OCI-LY3 (cell line): ENCODE data around the gene NECAB2.

Experiments used
- H2AFZ ChIP-seq: fragments of 200-600, 300-600 bp; shearing (Covaris generic); 2 replicates; pipeline ENCODE4 v1.6.0; 2014; ENCODE audit warnings: antibody characterized with exemption, low read depth, low read length
- H3K27ac ChIP-seq: fragments of 200-600, 300-600 bp; sonication (generic); 2 replicates; pipeline ENCODE4 v1.5.1; 2014; ENCODE audit warnings: mild to moderate bottlenecking, low read length, moderate library complexity, mixed read lengths
- H3K27me3 ChIP-seq: fragments of 200-600, 300-600 bp; sonication (generic); 2 replicates; pipeline ENCODE4 v1.6.1; 2014; ENCODE audit warnings: low read depth, low read length, mixed read lengths
- H3K36me3 ChIP-seq: fragments of 200-600, 300-600 bp; sonication (generic); replicated peaks from 2 replicates; pipeline ENCODE3; 2014; ENCODE audit warnings: low read depth, low read length, mixed read lengths
- H3K4me1 ChIP-seq: fragments of 300-600, 200-600 bp; sonication (generic); 2 replicates; pipeline ENCODE4 v1.6.1; 2014; ENCODE audit warnings: low read length, mixed read lengths
- H3K4me2 ChIP-seq: fragments of 200-600, 300-600 bp; sonication (generic); 2 replicates; pipeline ENCODE4 v1.6.1; 2014; ENCODE audit warnings: low read length, mixed read lengths
- H3K4me3 ChIP-seq: fragments of 300-600, 200-600 bp; sonication (generic); 2 replicates; pipeline ENCODE4 v1.5.1; 2014; ENCODE audit warnings: antibody characterized with exemption, mild to moderate bottlenecking, low read length, moderate library complexity
- H3K79me2 ChIP-seq: fragments of 300-600, 200-600 bp; shearing (Covaris generic); 2 replicates; pipeline ENCODE4 v1.6.1; 2014; ENCODE audit warnings: mild to moderate bottlenecking, low read length, mixed read lengths
- H3K9ac ChIP-seq: fragments of 300-600, 200-600 bp; shearing (Covaris generic); 2 replicates; pipeline ENCODE4 v1.6.0; 2014; ENCODE audit warnings: mild to moderate bottlenecking, low read length, moderate library complexity
- H3K9me3 ChIP-seq: fragments of 200-600, 300-600 bp; shearing (Covaris generic); 2 replicates; pipeline ENCODE4 v1.6.1; 2014; ENCODE audit warnings: low read length, mixed read lengths; ENCODE audit not compliant: insufficient read depth
- H4K20me1 ChIP-seq: fragments of 200-600, 300-600 bp; sonication (generic); 2 replicates; pipeline ENCODE4 v1.6.1; 2016; ENCODE audit warnings: low read length, mixed read lengths; ENCODE audit not compliant: insufficient read depth
- CTCF ChIP-seq: fragments of 200-600, 300-600 bp; sonication (generic); IDR thresholded peaks from 2 replicates; pipeline ENCODE4 v1.5.1; 2014; ENCODE audit warnings: antibody characterized with exemption, low read length, low read depth
- EZH2phosphoT487 ChIP-seq: fragments of 200-600 bp; shearing (Covaris generic); IDR thresholded peaks from 2 replicates; pipeline ENCODE4 v1.6.1; 2018; ENCODE audit warnings: antibody characterized with exemption, mixed run types, low read depth

NECAB2 gene

GRCh38 chr16:84001726-84002125 lies 33.7 kb downstream of the NECAB2 start:
- Histone ChIP-seq H3K36me3 (no peaks in the 10 kb centered on the region), H3K4me1 (no peaks in the 10 kb centered on the region), H3K4me2 (no peak overlapping the region), H2AFZ (no peak overlapping the region), H3K27me3 (peaks cover 34% of the 10 kb centered on the region), H3K27ac (no peak overlapping the region), H3K79me2 (no peaks in the 10 kb centered on the region), H3K9me3 (no peaks in the 10 kb centered on the region), H4K20me1 (no peaks in the 10 kb centered on the region), H3K9ac (no peak overlapping the region), H3K4me3 (no peak overlapping the region)
- TF ChIP-seq CTCF (no peak), EZH2phosphoT487 (no peak)

GRCh38 chr16:84003038-84003437 lies 35.0 kb downstream of the NECAB2 start:
- TF ChIP-seq EZH2phosphoT487 (no peak), CTCF (no peak)
- Histone ChIP-seq H3K4me1 (no peaks in the 10 kb centered on the region), H3K4me2 (no peak overlapping the region), H3K79me2 (no peaks in the 10 kb centered on the region), H4K20me1 (no peaks in the 10 kb centered on the region), H3K27ac (no peak overlapping the region), H3K4me3 (no peak overlapping the region), H2AFZ (no peak overlapping the region), H3K9me3 (no peaks in the 10 kb centered on the region), H3K9ac (no peak overlapping the region), H3K36me3 (no peaks in the 10 kb centered on the region), H3K27me3 (peaks cover 34% of the 10 kb centered on the region)

- no peaks in the 10 kb centered on the region for H3K4me1 ChIP-seq
- H3K4me2 ChIP-seq, result no peak overlapping the region
- H3K9me3 ChIP-seq, result no peaks in the 10 kb centered on the region
- H3K27ac ChIP-seq, result no peak overlapping the region
- no peaks in the 10 kb centered on the region for H4K20me1 ChIP-seq
- no peaks in the 10 kb centered on the region for H3K79me2 ChIP-seq
- H3K36me3 ChIP-seq, result no peaks in the 10 kb centered on the region
- no peak for TF ChIP-seq EZH2phosphoT487
- H3K9ac ChIP-seq, result no peak overlapping the region
- H2AFZ ChIP-seq, result no peak overlapping the region
- H3K4me3 ChIP-seq, result no peak overlapping the region
- H3K27me3 ChIP-seq, result peaks cover 34% of the 10 kb centered on the region
These were observed 36.4 kb downstream of the NECAB2 start for GRCh38 chr16:84004442-84004841.

- no peak overlapping the region for H3K4me2 ChIP-seq
- no peak overlapping the region for H2AFZ ChIP-seq
- no peaks in the 10 kb centered on the region for H3K36me3 ChIP-seq
- H3K79me2 ChIP-seq, result no peaks in the 10 kb centered on the region
- H3K27ac ChIP-seq, result no peak overlapping the region
- no peak for TF ChIP-seq EZH2phosphoT487
- TF ChIP-seq CTCF, result no peak
- no peaks in the 10 kb centered on the region for H4K20me1 ChIP-seq
- no peaks in the 10 kb centered on the region for H3K9me3 ChIP-seq
- peaks cover 34% of the 10 kb centered on the region for H3K27me3 ChIP-seq
- no peaks in the 10 kb centered on the region for H3K4me1 ChIP-seq
- H3K9ac ChIP-seq, result no peak overlapping the region
- no peak overlapping the region for H3K4me3 ChIP-seq
These were observed 37.3 kb downstream of the NECAB2 start for GRCh38 chr16:84005391-84005790.

- Histone ChIP-seq H2AFZ (no peak overlapping the region), H4K20me1 (no peaks in the 10 kb centered on the region), H3K36me3 (no peaks in the 10 kb centered on the region), H3K27ac (no peak overlapping the region), H3K9me3 (no peaks in the 10 kb centered on the region), H3K4me2 (no peak overlapping the region), H3K27me3 (peaks cover 30% of the 10 kb centered on the region), H3K4me1 (no peaks in the 10 kb centered on the region), H3K4me3 (no peak overlapping the region), H3K9ac (no peak overlapping the region), H3K79me2 (no peaks in the 10 kb centered on the region)
- TF ChIP-seq CTCF (no peak), EZH2phosphoT487 (no peak)
These were observed 39.5 kb downstream of the NECAB2 start for GRCh38 chr16:84007520-84007919.
